Measurements from ENCODE around the gene PPP6R2. TPM values are rescaled to one million over a fixed set of nuclear protein-coding genes. Genes with fewer than 3 reads are reported as not detected.

Gene PPP6R2
- total RNA-seq, 1 experiment from 2014 or later = 61.3 TPM

- no peak overlapping the region for H2AFZ ChIP-seq (ENCODE audit: low read depth, low read length, poor library complexity, severe bottlenecking)
- H3K9ac ChIP-seq (ENCODE audit: low read length) = no peak overlapping the region
- H3K27me3 ChIP-seq (ENCODE audit: insufficient read depth, low read length) = no peaks in the 10 kb centered on the region
- ATAC-seq (no peak), DNase-seq (ENCODE audit: low read depth, low spot score) (no peak)
- RAD21 ChIA-PET (ENCODE audit: low non-redundant PET in 1 of 2, low total read pairs in 2 of 2, uncharacterized antibody in 2 of 2, unreplicated experiment in 2 of 2) = no interaction called here
- H3K9me3 ChIP-seq (ENCODE audit: control insufficient read depth in 1 of 2, insufficient read depth in 1 of 2, low read depth in 1 of 2, low read length in 2 of 2) = no peaks in the 10 kb centered on the region
- TF ChIP-seq JUND (IDR thresholded peaks at IDR 0.05) (no peak), TCF7L2 (IDR thresholded peaks at IDR 0.05; ENCODE audit: borderline replicate concordance, extremely low read depth, insufficient read depth, insufficient read length) (no peak), MAX (IDR thresholded peaks at IDR 0.05) (no peak), ZNF274 (IDR thresholded peaks at IDR 0.05; ENCODE audit: low read depth, low read length) (no peak), CEBPB (IDR thresholded peaks at IDR 0.05; ENCODE audit: low read depth) (no peak), SIN3A (IDR thresholded peaks at IDR 0.05; ENCODE audit: low read depth) (no peak), SRF (IDR thresholded peaks at IDR 0.05; ENCODE audit: low read depth) (no peak), EZH2 (IDR thresholded peaks at IDR 0.05) (no peak), EZH2phosphoT487 (IDR thresholded peaks at IDR 0.05; ENCODE audit: borderline replicate concordance) (no peak), EGR1 (IDR thresholded peaks at IDR 0.05; ENCODE audit: low read depth) (no peak), POLR2A (IDR thresholded peaks at IDR 0.05; ENCODE audit: borderline replicate concordance, extremely low read depth, insufficient read depth, insufficient read length) (no peak), CBX3 (IDR thresholded peaks at IDR 0.05; ENCODE audit: low read depth) (no peak)
- TF ChIP-seq, protein P1, sequence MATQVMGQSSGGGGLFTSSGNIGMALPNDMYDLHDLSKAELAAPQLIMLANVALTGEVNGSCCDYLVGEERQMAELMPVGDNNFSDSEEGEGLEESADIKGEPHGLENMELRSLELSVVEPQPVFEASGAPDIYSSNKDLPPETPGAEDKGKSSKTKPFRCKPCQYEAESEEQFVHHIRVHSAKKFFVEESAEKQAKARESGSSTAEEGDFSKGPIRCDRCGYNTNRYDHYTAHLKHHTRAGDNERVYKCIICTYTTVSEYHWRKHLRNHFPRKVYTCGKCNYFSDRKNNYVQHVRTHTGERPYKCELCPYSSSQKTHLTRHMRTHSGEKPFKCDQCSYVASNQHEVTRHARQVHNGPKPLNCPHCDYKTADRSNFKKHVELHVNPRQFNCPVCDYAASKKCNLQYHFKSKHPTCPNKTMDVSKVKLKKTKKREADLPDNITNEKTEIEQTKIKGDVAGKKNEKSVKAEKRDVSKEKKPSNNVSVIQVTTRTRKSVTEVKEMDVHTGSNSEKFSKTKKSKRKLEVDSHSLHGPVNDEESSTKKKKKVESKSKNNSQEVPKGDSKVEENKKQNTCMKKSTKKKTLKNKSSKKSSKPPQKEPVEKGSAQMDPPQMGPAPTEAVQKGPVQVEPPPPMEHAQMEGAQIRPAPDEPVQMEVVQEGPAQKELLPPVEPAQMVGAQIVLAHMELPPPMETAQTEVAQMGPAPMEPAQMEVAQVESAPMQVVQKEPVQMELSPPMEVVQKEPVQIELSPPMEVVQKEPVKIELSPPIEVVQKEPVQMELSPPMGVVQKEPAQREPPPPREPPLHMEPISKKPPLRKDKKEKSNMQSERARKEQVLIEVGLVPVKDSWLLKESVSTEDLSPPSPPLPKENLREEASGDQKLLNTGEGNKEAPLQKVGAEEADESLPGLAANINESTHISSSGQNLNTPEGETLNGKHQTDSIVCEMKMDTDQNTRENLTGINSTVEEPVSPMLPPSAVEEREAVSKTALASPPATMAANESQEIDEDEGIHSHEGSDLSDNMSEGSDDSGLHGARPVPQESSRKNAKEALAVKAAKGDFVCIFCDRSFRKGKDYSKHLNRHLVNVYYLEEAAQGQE (IDR thresholded peaks at IDR 0.05; ENCODE audit: low read depth) = no peak
- TF ChIP-seq, protein P2, sequence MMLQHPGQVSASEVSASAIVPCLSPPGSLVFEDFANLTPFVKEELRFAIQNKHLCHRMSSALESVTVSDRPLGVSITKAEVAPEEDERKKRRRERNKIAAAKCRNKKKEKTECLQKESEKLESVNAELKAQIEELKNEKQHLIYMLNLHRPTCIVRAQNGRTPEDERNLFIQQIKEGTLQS (IDR thresholded peaks at IDR 0.05) = no peak
- TF ChIP-seq, protein P3, sequence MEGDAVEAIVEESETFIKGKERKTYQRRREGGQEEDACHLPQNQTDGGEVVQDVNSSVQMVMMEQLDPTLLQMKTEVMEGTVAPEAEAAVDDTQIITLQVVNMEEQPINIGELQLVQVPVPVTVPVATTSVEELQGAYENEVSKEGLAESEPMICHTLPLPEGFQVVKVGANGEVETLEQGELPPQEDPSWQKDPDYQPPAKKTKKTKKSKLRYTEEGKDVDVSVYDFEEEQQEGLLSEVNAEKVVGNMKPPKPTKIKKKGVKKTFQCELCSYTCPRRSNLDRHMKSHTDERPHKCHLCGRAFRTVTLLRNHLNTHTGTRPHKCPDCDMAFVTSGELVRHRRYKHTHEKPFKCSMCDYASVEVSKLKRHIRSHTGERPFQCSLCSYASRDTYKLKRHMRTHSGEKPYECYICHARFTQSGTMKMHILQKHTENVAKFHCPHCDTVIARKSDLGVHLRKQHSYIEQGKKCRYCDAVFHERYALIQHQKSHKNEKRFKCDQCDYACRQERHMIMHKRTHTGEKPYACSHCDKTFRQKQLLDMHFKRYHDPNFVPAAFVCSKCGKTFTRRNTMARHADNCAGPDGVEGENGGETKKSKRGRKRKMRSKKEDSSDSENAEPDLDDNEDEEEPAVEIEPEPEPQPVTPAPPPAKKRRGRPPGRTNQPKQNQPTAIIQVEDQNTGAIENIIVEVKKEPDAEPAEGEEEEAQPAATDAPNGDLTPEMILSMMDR (IDR thresholded peaks at IDR 0.05 in 2 of 3, conservative IDR thresholded peaks at IDR 0.05 in 1 of 3; ENCODE audit: borderline replicate concordance in 1 of 3, insufficient read depth in 1 of 3, low read depth in 2 of 3, low read length in 2 of 3) = no peak
- no peak overlapping the region for H3K27ac ChIP-seq (ENCODE audit: low read depth, low read length)
- peaks cover 17% of the 10 kb centered on the region for H3K79me2 ChIP-seq (ENCODE audit: insufficient read depth, low read length)
- no peak overlapping the region for H3K4me3 ChIP-seq (replicated peaks in 1 of 2; ENCODE audit: low read depth in 1 of 2, low read length in 2 of 2)
- POLR2A ChIA-PET = no interaction called here
- H3K9me2 ChIP-seq (ENCODE audit: insufficient read depth) = no peaks in the 10 kb centered on the region
- H4K20me1 ChIP-seq (ENCODE audit: insufficient read depth) = no peaks in the 10 kb centered on the region
- intact Hi-C loops (cut with micrococcal nuclease) = no loop called here
- no TSS peak for BruUV-seq (replicated peaks)
- no peaks in the 10 kb centered on the region for H3K36me3 ChIP-seq (ENCODE audit: control insufficient read depth in 1 of 2, insufficient read depth in 2 of 2, low read length in 2 of 2)
- H3K4me2 ChIP-seq (ENCODE audit: low read length) = no peak overlapping the region
- peaks cover 13 to 34% of the 10 kb centered on the region in 2 experiments; a peak in 3 of 4 replicates for H3K4me1 ChIP-seq (ENCODE audit: control insufficient read depth in 1 of 2, insufficient read depth in 2 of 2, low read length in 2 of 2)
- CTCF ChIA-PET = no interaction called here
Measured at GRCh38 chr22:50477923-50478322, 134.8 kb downstream of the PPP6R2 start.
